Aorta (tissue), 5 donors: ENCODE measurements around the gene TCAF1. TPM values are rescaled to one million over a fixed set of nuclear protein-coding genes. Genes with fewer than 3 reads are reported as not detected.

ENCODE experiments used
- ATAC-seq: fragments of 200-7000 bp; cut with Tn5 transposase; one replicate; pipeline ENCODE4 v1.9.1; 2022; ENCODE audit warnings: moderate library complexity; ENCODE audit not compliant: low FRiP score
- DNase-seq, 2 donors: peaks; one replicate each; pipeline ENCODE4 v3.0.0-alpha.2; 2020
- H3K27ac ChIP-seq, 2 donors: one replicate each; pipeline ENCODE4 v1.5.1; 2013; ENCODE audit warnings: low read length in 2 of 2, mild to moderate bottlenecking in 2 of 2, moderate library complexity in 2 of 2, control low read depth in 1 of 2, inconsistent platforms in 1 of 2, low read depth in 1 of 2
- H3K27me3 ChIP-seq, 2 donors: one replicate each; pipeline ENCODE4 v1.6.1; 2013; ENCODE audit warnings: control low read depth in 1 of 2, low read length in 1 of 2, mild to moderate bottlenecking in 1 of 2, moderate library complexity in 1 of 2; ENCODE audit not compliant: insufficient read depth in 2 of 2, control insufficient read depth in 1 of 2
- H3K36me3 ChIP-seq, 2 donors: one replicate each; pipeline ENCODE4 v1.6.1; 2013; ENCODE audit warnings: control low read depth in 1 of 2, low read length in 1 of 2, mild to moderate bottlenecking in 1 of 2; ENCODE audit not compliant: insufficient read depth in 2 of 2, control insufficient read depth in 1 of 2
- H3K4me1 ChIP-seq, 2 donors: one replicate each; pipeline ENCODE4 v1.6.1; 2013; ENCODE audit warnings: low read length in 2 of 2, control low read depth in 1 of 2, mild to moderate bottlenecking in 1 of 2, moderate library complexity in 1 of 2; ENCODE audit not compliant: insufficient read depth in 2 of 2, control insufficient read depth in 1 of 2
- H3K4me3 ChIP-seq, 2 donors: one replicate each; pipeline ENCODE4 v1.5.1; 2013; ENCODE audit warnings: low read length in 2 of 2, control low read depth in 1 of 2, mild to moderate bottlenecking in 1 of 2
- H3K9me3 ChIP-seq: one replicate; pipeline ENCODE4 v1.6.1; 2013; ENCODE audit warnings: mild to moderate bottlenecking, low read length; ENCODE audit not compliant: control insufficient read depth
- WGBS, 2 donors: extraction: QIAGEN DNeasy Blood & Tissue Kit; methylation state at CpG; one replicate each; pipeline ENCODE4 v1.1.7; 2013; 5-methylcytosine and 5-hydroxymethylcytosine counted together
- intact Hi-C, 2 donors: fragments of 100-400 bp; cut with DNase I; formaldehyde crosslinking; loops; one replicate each; pipeline versions ENCODE4 v1.14.2 to v1.15.0; 2022
- polyA plus RNA-seq, 2 donors: library from polyadenylated mRNA; stranded (reverse); fragments of 200-250 nt; gene quantifications; one replicate each; pipeline ENCODE4 v1.2.3, GENCODE V29; 2013
- total RNA-seq, 2 donors: library from RNA; stranded (reverse); fragmentation: NEBNext Ultra II Directional; extraction: Animal tissue kit (Norgen Biotek cat#: 25700); gene quantifications; one replicate each; pipeline ENCODE4 v1.2.1, GENCODE V29; 2021
- donor health status: healthy with polysubstance abuse.
- donor health status: Bipolar disorder and iron deficiency.
- donor health status: DM: no; HTN: no; CAD: no.
- donor health status: DM: no; HTN: no; CAD: no.
- donor health status: DM: yes; HTN: yes; CAD: no.

Gene TCAF1
- total and polyA plus RNA-seq, 4 donors: 7.5 to 58.6 (median 28.3) TPM

DNA sequence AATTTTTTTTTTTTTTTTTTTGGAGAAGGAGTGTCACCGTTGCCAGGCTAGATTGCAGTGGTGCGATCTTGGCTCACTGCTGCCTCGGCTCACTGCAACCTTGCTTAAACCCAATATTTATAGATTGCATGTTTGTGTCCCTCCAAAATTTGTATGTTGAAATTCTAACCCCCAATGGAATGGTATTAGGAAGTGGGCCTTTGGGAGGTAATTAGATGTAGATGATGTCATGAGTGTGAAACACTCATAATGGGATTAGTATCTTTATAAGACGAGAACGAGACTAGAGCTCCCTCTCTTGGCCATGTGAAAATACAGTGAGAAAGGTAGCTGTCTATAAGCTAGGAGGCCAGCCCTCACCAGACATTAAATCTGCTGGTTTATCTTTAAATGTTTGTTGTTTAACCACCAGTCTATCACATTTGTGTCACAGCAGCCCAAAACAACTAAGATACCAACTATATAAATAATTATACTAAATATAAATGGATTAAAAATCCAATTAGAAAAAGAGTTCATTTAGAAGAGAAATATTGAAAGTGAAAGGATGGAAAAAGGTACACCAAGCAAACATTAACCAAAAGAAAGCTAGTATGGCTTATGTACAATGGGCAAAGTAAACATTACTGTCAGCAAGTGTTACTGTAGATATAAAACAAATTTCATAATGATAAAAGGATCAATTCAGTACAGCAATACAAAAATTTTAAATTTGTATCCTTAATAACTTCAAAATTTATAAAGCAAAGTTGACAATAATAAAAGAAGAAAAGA, 9.3 kb downstream of the TCAF1 start:
- 90 to 93% methylated on average over 5 of the region's 5 CpGs for WGBS, 2 donors
- Histone ChIP-seq H3K27me3 (no peaks in the 10 kb centered on the region), H3K36me3 (no peaks in the 10 kb centered on the region), H3K4me1 (no peaks in the 10 kb centered on the region), H3K9me3 (no peaks in the 10 kb centered on the region), H3K4me3 (no peak overlapping the region), H3K27ac (no peak overlapping the region)
- DNase-seq (no peak), ATAC-seq (no peak)
- intact Hi-C loops: no loop called here

DNA sequence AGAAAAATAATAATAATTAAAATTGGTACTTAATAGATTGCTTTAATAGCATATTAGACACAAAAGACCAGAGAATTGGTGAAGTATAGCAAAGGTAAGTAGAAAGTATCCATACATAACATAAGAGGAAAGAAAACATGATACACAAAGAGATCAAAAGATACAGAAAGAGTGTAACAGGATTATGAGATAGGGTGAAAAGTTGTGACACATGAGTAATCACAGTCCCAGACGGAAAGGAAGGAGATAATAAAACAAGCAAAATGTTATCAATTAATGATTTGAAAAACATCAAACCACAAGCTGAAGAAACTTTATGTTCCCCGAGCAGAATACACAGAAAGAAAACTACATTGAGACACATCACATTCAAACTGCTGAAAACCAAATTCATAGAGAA, 10.5 kb downstream of the TCAF1 start:
- ATAC-seq: no peak

DNA sequence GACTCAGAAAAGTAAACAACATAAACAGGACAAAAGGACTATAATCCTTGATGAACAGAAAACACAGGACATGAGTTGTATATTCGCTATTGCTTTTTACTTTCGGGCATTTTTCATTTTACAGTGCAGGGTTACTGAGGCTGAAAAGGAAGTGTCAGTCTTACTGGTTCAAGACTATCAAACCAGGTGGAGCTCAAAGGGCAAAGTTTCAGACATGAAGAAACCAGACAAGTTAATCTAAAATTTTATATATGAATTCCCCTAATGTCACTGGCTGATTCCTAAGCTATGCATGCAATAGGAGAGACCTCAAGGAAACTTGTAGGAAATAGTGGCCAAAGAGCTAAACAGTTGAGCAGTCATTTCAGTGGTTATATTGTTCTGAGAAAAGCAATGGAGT, 11.4 kb downstream of the TCAF1 start:
- H3K27ac ChIP-seq: no peak overlapping the region
- ATAC-seq: no peak
- no peaks in the 10 kb centered on the region for H3K4me1 ChIP-seq
- no peaks in the 10 kb centered on the region for H3K36me3 ChIP-seq
- no peaks in the 10 kb centered on the region for H3K9me3 ChIP-seq
- no peak overlapping the region for H3K4me3 ChIP-seq
- no peaks in the 10 kb centered on the region for H3K27me3 ChIP-seq
- no peak for DNase-seq
- intact Hi-C loops: no loop called here
- WGBS, 2 donors: 95 to 99% methylated on average over 2 of the region's 2 CpGs

More for the DNA sequence above, 10.5 kb downstream of the TCAF1 start:
- intact Hi-C loops: no loop called here
- H3K36me3 ChIP-seq: no peaks in the 10 kb centered on the region
- no peak overlapping the region for H3K27ac ChIP-seq
- H3K4me1 ChIP-seq: no peaks in the 10 kb centered on the region
- H3K9me3 ChIP-seq: no peaks in the 10 kb centered on the region
- H3K27me3 ChIP-seq: no peaks in the 10 kb centered on the region
- no peak for DNase-seq
- H3K4me3 ChIP-seq: no peak overlapping the region
- 95 to 98% methylated on average over 2 of the region's 2 CpGs for WGBS, 2 donors

DNA sequence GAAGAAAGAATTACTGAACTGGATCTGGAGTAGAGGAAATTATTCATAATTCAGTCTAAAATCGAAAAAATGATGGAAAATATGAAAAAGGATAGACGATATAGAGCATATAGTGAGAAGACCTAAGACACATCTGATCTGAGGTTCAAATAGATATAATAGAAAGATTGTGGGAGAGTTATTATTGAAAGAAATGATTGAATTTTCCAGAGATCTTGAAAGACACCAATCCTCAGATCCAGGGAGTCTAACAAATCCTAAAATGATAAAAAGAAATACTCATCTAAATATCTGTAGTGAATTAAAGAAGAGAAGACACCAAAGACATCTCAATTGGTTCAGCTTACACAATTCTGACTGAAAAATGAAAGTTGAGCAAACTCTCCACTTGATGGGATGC, 12.9 kb downstream of the TCAF1 start:
- Histone ChIP-seq H3K4me3 (no peak overlapping the region), H3K27ac (no peak overlapping the region), H3K36me3 (no peaks in the 10 kb centered on the region), H3K9me3 (no peaks in the 10 kb centered on the region), H3K27me3 (no peaks in the 10 kb centered on the region), H3K4me1 (peaks cover 0 to 6% of the 10 kb centered on the region in 2 donors)
- ATAC-seq (no peak), DNase-seq (no peak)
- intact Hi-C loops: no loop called here
- WGBS, 2 donors: 98 to 99% methylated on average over 2 of the region's 2 CpGs

DNA sequence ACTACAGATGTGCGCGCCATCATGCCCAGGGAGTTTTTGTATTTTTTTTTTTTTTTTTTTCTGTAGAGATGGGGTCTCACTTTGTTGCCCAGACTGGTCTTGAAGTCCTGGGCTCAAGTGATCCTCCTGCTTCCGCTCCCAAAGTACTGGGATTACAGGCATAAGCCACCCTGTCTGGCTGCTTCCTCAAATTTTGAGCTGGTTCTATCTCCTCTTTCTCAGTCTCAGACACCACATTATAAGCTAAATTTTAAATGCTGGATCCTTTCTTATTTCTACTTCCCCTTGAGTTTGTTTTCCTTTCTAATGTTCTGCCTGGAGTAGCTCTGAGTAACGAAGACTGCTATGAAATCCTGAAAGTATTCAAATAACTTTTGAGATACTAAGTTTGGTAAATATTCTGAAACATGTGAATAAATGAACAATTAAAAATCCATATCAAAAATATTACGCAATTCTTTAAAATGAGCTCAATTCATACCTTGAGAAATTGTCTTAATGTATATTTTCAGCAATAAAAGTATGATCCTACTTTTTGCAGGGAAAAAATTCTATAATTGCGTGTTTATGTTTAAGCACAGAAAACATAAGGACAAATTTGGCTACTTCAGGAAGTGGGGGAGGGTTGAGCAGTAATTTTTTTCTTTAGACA, 15.0 kb downstream of the TCAF1 start:
- peaks cover 0 to 6% of the 10 kb centered on the region in 2 donors for H3K4me1 ChIP-seq
- H3K9me3 ChIP-seq: no peaks in the 10 kb centered on the region
- DNase-seq (no peak), ATAC-seq (no peak)
- WGBS, 2 donors: 84 to 87% methylated on average over 6 of the region's 6 CpGs
- H3K4me3 ChIP-seq: no peak overlapping the region
- no peaks in the 10 kb centered on the region for H3K36me3 ChIP-seq
- no peak overlapping the region for H3K27ac ChIP-seq
- no peaks in the 10 kb centered on the region for H3K27me3 ChIP-seq
- intact Hi-C loops: no loop called here

DNA sequence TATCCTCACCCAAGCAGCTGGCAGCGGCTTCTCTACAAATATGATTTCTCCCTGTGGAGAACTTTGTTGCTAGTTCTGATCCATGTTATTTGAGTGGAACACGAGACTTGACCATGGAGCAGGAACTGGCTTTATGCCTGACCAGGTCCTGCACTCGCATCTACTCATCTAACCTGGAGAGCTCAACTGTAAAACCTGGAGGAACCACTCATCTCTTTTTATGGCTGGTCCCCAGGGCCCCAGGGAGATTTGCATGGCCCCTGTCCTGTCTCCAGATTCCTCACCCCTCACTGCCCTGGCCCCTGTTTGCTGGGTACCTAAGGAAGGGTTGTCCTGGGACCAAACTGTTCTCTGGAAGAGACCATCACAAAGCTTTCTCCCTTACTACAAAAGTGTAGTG, 16.0 kb downstream of the TCAF1 start:
- peaks cover 0 to 10% of the 10 kb centered on the region in 2 donors for H3K4me1 ChIP-seq
- no peak overlapping the region for H3K4me3 ChIP-seq
- intact Hi-C loops: no loop called here
- H3K27me3 ChIP-seq: no peaks in the 10 kb centered on the region
- no peaks in the 10 kb centered on the region for H3K9me3 ChIP-seq
- H3K36me3 ChIP-seq: no peaks in the 10 kb centered on the region
- DNase-seq (no peak), ATAC-seq (no peak)
- no peak overlapping the region for H3K27ac ChIP-seq
- WGBS, 2 donors: 60 to 73% methylated on average over 3 of the region's 3 CpGs

DNA sequence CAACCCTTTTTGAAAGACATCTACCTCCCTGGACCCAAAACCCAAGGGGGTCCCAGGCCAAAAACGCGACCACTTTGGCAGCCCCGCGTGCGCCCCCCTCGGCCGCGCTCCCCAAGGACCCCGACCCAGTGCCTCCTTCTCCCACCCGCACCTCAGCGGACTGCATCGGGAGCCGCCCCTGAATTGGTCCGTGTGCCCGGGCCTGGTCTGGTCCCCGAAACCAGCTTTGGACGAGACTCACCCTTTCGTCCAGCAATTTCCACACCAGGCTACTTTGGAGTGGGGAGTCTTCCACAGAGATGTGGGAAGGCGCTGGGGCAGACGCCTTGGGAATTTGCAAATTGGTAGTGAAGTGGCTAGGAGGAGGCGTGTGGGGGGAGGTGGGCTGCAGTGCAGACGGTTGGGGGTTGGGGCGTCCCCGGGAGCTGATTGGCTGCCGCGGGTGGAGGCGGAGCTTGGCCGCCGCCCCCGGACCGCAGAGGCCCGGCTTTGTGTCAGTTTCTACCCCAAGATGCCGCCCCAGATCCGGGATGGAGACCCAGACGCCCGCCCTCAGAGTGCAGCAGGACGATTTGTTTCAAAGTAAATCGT, 16.9 kb downstream of the TCAF1 start:
- intact Hi-C loops: no loop called here
- no peak overlapping the region for H3K27ac ChIP-seq

DNA sequence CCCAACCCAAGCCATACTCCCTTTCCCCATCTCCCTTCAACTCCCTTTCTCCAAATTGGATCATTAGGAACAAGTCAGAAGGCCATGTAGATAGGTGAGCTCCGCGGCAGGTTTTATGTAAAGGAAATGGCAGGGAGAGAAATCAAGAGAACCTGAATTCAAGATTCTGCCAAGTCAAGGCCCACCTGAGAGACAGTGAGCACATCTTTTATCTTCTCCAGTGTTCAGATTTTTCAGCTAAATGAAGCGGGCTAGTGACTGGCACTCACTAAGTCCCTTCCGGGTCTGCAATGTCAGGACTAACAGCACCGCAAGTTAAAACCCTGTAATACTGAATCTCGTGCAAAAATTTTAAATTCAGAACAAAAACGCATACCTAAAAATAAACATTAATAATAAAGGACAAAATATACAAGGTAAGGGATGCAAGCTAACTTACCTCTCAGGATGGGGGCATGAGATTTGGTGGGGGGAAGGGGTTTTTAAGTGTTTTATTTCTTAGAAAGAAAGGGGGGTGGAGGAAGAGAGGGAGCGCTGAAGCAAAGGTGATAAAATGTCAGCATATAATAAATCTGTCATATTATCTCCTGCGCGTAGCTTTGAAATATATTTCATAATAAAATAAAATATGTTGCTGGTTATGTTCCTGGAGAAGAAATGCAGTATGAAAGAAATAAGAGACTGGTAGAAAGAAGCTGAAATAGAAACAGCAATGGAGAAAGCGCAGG, 17.6 kb downstream of the TCAF1 start:
- DNase-seq: no peak
- intact Hi-C loops: no loop called here
- Histone ChIP-seq H3K27me3 (no peaks in the 10 kb centered on the region), H3K27ac (no peak overlapping the region), H3K4me1 (peaks cover 0 to 10% of the 10 kb centered on the region in 2 donors), H3K4me3 (peak overlapping the region in 1 of 2 donors; percentile 24), H3K9me3 (no peaks in the 10 kb centered on the region), H3K36me3 (no peaks in the 10 kb centered on the region)
- 64 to 66% methylated on average over 11 of the region's 11 CpGs for WGBS, 2 donors
- no peak for ATAC-seq

More for the DNA sequence above, 16.9 kb downstream of the TCAF1 start:
- ATAC-seq (peak; percentile 75), DNase-seq (peak; percentile 46 to 87)
- H3K4me3 ChIP-seq: peak overlapping the region in 1 of 2 donors; percentile 24
- H3K36me3 ChIP-seq: no peaks in the 10 kb centered on the region
- no peaks in the 10 kb centered on the region for H3K9me3 ChIP-seq
- H3K4me1 ChIP-seq: peaks cover 0 to 10% of the 10 kb centered on the region in 2 donors
- no peaks in the 10 kb centered on the region for H3K27me3 ChIP-seq
- 7 to 12% methylated on average over 38 of the region's 38 CpGs for whole genome bisulfite sequencing, 2 donors
